Mononuclear cell (primary cell): ENCODE measurements around the gene DIAPH3. TPM values are rescaled to one million over a fixed set of nuclear protein-coding genes. Genes with fewer than 3 reads are reported as not detected.

Experiments used
- H3K27me3 ChIP-seq: 2 replicates; pipeline ENCODE4 v1.6.0; 2011; ENCODE audit warnings: low read length, control low read depth; ENCODE audit not compliant: insufficient read depth
- H3K4me1 ChIP-seq: 2 replicates; pipeline ENCODE4 v1.5.1; 2011; ENCODE audit warnings: mild to moderate bottlenecking, low read length, control low read depth; ENCODE audit not compliant: insufficient read depth
- H3K4me3 ChIP-seq: 2 replicates; pipeline ENCODE4 v1.5.1; 2011; ENCODE audit warnings: mild to moderate bottlenecking, low read length, moderate library complexity
- H3K9me3 ChIP-seq: 2 replicates; pipeline ENCODE4 v1.5.1; 2011; ENCODE audit warnings: low read depth, mild to moderate bottlenecking, control low read depth, low read length
- total RNA-seq: library from RNA; depleted of rRNA; stranded (reverse); fragments of >200 nt; gene quantifications from one replicate; pipeline ENCODE4 v1.2.3, GENCODE V29; 2012

The DIAPH3 gene
- total RNA-seq, 1 donor: 0.21 TPM

- H3K27me3 ChIP-seq: no peaks in the 10 kb centered on the region
- no peaks in the 10 kb centered on the region for H3K4me1 ChIP-seq
- no peak overlapping the region for H3K4me3 ChIP-seq
- H3K9me3 ChIP-seq: no peaks in the 10 kb centered on the region
Measured at GRCh38 chr13:59689057-59689456, 474.7 kb downstream of the DIAPH3 start.

- Histone ChIP-seq H3K4me3 (no peak overlapping the region), H3K27me3 (no peaks in the 10 kb centered on the region), H3K4me1 (no peaks in the 10 kb centered on the region), H3K9me3 (no peaks in the 10 kb centered on the region)
Measured at GRCh38 chr13:59686798-59687394, 476.8 kb downstream of the DIAPH3 start.

- H3K27me3 ChIP-seq: no peaks in the 10 kb centered on the region
- no peaks in the 10 kb centered on the region for H3K9me3 ChIP-seq
- no peaks in the 10 kb centered on the region for H3K4me1 ChIP-seq
- no peak overlapping the region for H3K4me3 ChIP-seq
Measured at GRCh38 chr13:59684105-59684504, 479.6 kb downstream of the DIAPH3 start.

GRCh38 chr13:59681636-59682311 lies 482.0 kb downstream of the DIAPH3 start:
- H3K9me3 ChIP-seq: no peaks in the 10 kb centered on the region

GRCh38 chr13:59680429-59681024 lies 483.2 kb downstream of the DIAPH3 start:
- no peaks in the 10 kb centered on the region for H3K9me3 ChIP-seq
- H3K4me1 ChIP-seq: no peaks in the 10 kb centered on the region
- H3K4me3 ChIP-seq: no peak overlapping the region
- no peaks in the 10 kb centered on the region for H3K27me3 ChIP-seq

More at GRCh38 chr13:59681636-59682311, 482.0 kb downstream of the DIAPH3 start:
- Histone ChIP-seq H3K4me1 (no peaks in the 10 kb centered on the region), H3K4me3 (no peak overlapping the region), H3K27me3 (no peaks in the 10 kb centered on the region)

GRCh38 chr13:59679254-59679653 lies 484.5 kb downstream of the DIAPH3 start:
- Histone ChIP-seq H3K9me3 (no peaks in the 10 kb centered on the region), H3K4me1 (no peaks in the 10 kb centered on the region), H3K4me3 (no peak overlapping the region), H3K27me3 (no peaks in the 10 kb centered on the region)

GRCh38 chr13:59677966-59678814 lies 485.5 kb downstream of the DIAPH3 start:
- H3K9me3 ChIP-seq: no peaks in the 10 kb centered on the region
- no peaks in the 10 kb centered on the region for H3K4me1 ChIP-seq
- no peak overlapping the region for H3K4me3 ChIP-seq
- no peaks in the 10 kb centered on the region for H3K27me3 ChIP-seq

GRCh38 chr13:59677430-59677829 lies 486.3 kb downstream of the DIAPH3 start:
- Histone ChIP-seq H3K4me3 (no peak overlapping the region), H3K4me1 (no peaks in the 10 kb centered on the region), H3K27me3 (no peaks in the 10 kb centered on the region), H3K9me3 (no peaks in the 10 kb centered on the region)

- Histone ChIP-seq H3K4me3 (no peak overlapping the region), H3K9me3 (no peaks in the 10 kb centered on the region), H3K4me1 (peaks cover 6% of the 10 kb centered on the region), H3K27me3 (no peaks in the 10 kb centered on the region)
Measured at GRCh38 chr13:59674616-59675015, 489.1 kb downstream of the DIAPH3 start.

- Histone ChIP-seq H3K27me3 (no peaks in the 10 kb centered on the region), H3K4me1 (peaks cover 6% of the 10 kb centered on the region), H3K9me3 (no peaks in the 10 kb centered on the region), H3K4me3 (no peak overlapping the region)
Measured at GRCh38 chr13:59673286-59673685, 490.4 kb downstream of the DIAPH3 start.

GRCh38 chr13:59672445-59672844 lies 491.3 kb downstream of the DIAPH3 start:
- H3K9me3 ChIP-seq: no peaks in the 10 kb centered on the region
- no peaks in the 10 kb centered on the region for H3K27me3 ChIP-seq
- H3K4me3 ChIP-seq: no peak overlapping the region
- peaks cover 6% of the 10 kb centered on the region for H3K4me1 ChIP-seq

GRCh38 chr13:59671881-59672280 lies 491.8 kb downstream of the DIAPH3 start:
- H3K27me3 ChIP-seq: no peaks in the 10 kb centered on the region
- no peak overlapping the region for H3K4me3 ChIP-seq
- peaks cover 6% of the 10 kb centered on the region for H3K4me1 ChIP-seq
- no peaks in the 10 kb centered on the region for H3K9me3 ChIP-seq

- Histone ChIP-seq H3K4me3 (no peak overlapping the region), H3K4me1 (no peaks in the 10 kb centered on the region), H3K27me3 (no peaks in the 10 kb centered on the region), H3K9me3 (no peaks in the 10 kb centered on the region)
Measured at GRCh38 chr13:59666504-59666903, 497.2 kb downstream of the DIAPH3 start.

- Histone ChIP-seq H3K4me3 (no peak overlapping the region), H3K9me3 (no peaks in the 10 kb centered on the region), H3K27me3 (no peaks in the 10 kb centered on the region), H3K4me1 (no peaks in the 10 kb centered on the region)
Measured at GRCh38 chr13:59665732-59666131, 498.0 kb downstream of the DIAPH3 start.

- Histone ChIP-seq H3K9me3 (no peaks in the 10 kb centered on the region), H3K4me3 (no peak overlapping the region), H3K4me1 (no peaks in the 10 kb centered on the region), H3K27me3 (no peaks in the 10 kb centered on the region)
Measured at GRCh38 chr13:59665184-59665583, 498.5 kb downstream of the DIAPH3 start.
